SK-N-DZ (cell line): Measurements from ENCODE around the gene TBX18. TPM values are rescaled to one million over a fixed set of nuclear protein-coding genes. Genes with fewer than 3 reads are reported as not detected.

Experiments used
- DNase-seq: peaks from one replicate; pipeline ENCODE4 v3.0.0-alpha.2; 2015; ENCODE audit warnings: low spot score
- polyA plus RNA-seq, 2 experiments: library from polyadenylated mRNA; depleted of rRNA; stranded (reverse); fragments of >200 nt; gene quantifications; 2 replicates each; pipeline ENCODE4 v1.2.3, GENCODE V29; 2014

The TBX18 gene
- polyA plus RNA-seq (2014; cell fraction: cytosol; rRNA removed): 0.10 and 0.60 TPM in 2 replicates
- polyA plus RNA-seq (2014; cell fraction: nucleus; rRNA removed): 0.26 and 2.3 TPM in 2 replicates

DNA sequence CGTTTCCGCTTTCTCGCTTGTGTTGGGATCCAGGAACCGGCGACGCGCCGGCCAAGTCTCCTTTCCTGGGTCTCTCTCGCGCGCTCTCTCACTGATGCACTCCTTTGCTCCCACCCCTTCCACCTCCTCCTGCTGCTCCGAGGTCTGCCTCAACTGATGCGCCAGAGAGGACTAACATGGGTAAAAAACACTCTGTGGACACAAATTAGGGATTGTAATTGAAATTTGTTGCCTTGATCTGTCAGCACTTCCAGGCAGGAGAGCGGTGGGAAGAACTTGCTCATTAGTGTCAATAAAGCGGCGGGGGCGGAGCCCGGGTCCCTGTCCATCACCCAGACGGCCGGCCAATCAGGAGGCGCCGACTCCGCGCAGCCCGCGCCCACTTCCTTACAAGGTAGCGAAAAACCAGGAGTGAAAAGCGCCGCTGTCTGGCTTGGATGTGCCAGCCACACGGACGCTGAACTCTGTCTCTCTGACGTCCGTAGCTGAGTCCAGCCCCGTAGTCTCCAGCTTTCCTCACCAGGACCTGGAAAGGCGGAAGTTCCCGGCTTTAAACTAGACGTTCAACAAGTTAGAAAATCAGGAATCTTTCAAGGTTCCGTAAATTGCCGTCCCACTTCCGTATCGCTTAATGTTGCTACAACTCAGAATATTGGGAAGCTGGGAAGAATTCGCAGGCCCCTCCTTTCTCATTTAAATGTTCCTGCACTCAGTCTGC is at the start of gene TBX18:
TBX18 (minus strand) TSS at position 267 of the 718 bp plus-strand sequence. CDS start 417 bp downstream, outside the sequence.
- DNase-seq: peak; percentile 91

DNA sequence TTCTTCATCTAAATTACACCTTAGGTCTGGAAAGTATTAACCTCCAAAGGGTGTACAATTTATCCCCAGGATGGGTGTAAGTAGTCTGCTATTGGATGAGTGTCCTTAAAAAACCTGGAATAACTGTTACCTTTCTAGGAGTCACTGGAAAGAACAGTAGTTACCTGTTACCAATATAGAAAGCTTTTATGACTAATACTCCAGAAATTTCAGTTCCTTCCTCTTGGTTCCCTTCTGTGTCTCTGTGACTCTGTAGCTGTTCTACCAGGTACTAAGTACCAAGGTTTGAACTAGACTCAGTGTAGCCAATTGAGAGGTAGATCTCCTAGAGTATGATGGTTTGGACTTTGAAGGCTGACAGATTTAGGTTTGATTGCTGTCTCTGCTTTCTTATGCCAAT is 47.0 kb upstream of the TBX18 start:
- DNase-seq: no peak

DNA sequence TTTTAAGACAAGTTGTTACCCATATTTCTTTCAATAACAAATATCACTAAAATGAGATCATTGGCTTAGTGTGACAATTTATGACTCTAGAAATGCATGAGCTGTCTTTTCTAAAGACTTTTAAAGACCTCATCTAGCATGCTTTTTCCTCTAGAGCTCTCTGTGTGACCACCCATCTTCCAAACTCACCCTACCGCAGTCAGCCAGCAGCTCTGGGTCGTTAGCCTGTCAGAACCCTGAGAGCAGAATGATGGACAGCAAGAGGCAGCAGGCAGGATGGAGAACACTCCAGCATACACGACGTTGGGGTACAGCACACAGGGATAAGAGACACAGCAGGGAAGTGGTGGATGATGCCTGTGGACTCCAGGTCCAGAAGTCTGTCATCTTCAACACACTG is 45.1 kb upstream of the TBX18 start:
- DNase-seq: no peak

DNA sequence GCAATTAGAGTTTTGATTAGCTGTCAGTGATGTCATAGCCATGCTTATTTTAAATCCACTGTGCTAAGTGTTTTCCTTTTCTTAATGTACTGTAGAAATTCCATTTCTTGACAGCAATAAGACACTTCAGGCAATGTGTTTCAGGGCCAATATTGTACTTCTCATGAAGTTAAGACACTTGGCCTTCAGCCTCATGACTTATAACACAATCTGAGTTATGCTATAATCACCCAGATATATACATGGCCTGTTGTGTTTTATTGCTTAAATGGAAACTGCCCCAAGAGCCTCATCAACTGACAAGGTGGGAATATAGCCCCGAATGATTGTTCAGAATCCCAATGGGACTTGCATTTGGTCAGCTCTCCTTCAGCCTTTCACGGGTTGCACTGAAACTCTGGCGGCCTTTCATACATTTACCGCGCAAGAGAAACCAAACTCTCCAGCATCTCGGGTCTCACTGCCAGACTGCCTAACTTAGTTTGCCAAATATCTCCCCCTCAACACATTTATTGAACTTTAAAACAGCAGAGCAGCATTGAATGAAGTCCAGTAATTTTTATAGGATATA is 44.2 kb upstream of the TBX18 start:
- DNase-seq: no peak

DNA sequence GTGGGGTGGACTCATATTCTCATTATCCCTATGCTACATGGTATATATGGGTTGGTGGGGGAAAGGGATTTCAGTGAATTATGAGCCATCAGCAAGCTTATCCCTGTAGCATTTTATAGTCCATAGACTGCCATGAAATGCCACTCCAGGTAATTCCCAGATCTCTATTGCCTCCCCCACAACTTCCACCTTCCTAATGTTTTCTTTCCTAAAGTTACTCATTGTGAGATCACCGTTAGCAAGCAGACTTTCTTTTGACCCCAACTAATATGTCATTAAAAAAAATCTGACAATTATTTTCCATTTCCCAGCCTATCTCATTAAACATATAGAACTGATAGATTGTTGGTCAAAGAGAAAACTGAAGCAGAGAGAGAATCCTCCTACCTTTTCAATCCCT is 40.7 kb upstream of the TBX18 start:
- DNase-seq: no peak

DNA sequence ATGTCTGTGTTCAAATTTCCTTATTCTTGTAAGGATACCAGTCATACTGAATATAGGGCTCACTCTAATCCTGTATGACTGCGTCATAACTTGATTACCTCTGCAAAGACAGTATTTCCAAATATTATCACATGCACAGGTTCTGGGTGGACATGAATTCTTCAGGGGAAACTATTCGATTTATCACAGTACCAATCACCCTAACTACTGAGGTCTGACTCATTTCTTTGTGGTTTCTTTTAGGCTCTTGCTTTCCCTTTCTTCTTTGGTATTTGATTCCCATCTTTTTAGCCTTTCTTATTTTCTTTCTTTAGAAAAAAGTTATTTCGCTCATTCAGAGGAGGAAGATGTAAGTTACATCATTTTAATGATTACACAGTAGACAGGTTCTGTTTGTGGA is 40.3 kb upstream of the TBX18 start:
- DNase-seq: no peak

DNA sequence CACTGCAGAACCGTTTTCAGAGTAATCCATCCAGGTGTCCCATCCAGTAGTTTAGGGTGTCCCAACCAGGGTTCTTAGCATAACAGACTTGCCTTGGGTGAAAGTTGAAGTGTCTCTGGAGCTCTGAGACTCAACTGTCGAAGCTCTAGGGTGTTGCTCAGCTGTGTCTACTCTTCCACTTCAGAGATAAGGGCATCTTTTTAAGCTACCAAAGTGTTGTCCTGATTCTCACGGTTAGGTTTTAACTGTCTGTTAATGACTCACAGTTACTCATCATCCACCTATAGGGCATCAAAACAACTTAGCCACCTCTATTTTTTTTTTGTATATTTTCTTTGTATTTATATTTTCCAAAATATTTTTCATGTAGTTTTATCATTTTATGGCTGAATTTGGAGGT is 36.9 kb upstream of the TBX18 start:
- DNase-seq: no peak

DNA sequence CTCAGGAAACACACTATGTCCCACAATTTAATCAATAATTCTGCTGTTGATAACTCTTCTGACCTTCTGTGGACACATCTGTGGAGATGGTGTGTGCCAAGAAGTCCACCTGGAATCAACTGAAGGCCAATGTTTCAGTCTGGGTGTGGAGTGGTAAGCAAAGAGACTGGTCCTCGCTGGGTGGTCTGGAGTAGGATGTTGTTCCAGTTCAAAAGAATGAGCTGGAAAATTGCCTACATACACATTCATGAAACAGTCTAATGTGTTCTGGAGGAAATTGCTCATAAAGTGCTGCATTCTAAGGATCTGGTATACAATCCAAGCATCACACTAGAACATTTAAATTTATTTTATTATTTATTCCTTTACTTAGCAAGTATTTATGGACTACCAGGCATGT is 33.9 kb upstream of the TBX18 start:
- no peak for DNase-seq

DNA sequence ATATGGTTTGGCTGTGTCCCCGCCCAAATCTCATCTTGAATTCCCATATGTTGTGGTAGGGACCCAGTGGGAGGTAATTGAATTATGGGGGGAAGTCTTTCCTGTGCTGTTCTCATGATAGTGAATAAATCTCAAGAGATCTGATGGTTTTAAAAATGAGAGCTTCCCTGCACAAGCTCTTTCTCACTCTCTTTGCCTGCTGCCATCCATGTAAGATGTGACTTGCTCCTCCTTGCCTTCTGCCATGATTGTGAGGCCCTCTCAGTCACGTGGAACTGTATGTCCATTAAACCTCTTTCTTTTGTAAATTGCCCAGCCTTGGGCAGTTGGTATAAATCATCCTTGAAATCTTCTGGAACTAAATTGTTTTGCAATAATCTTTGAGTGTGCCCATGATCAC is 31.9 kb upstream of the TBX18 start:
- DNase-seq: no peak

DNA sequence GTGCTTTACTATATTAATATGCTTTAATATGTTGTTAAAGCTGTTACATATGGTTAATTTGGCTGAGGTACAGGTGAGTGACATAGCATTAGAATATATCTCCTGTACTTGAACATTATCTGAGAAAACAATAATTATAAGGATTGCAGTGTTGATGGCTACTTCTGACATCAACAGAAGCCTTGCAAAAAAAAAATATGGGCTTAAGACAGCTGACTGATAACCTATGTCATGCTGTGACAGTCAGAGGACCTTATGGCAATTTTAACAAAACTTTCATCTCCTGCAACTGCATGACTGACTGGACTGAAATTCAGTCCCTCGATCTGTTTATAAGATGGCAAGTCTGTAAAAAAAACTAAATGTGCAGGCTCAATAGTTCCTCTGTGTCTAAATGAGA is 27.5 kb upstream of the TBX18 start:
- DNase-seq: no peak

DNA sequence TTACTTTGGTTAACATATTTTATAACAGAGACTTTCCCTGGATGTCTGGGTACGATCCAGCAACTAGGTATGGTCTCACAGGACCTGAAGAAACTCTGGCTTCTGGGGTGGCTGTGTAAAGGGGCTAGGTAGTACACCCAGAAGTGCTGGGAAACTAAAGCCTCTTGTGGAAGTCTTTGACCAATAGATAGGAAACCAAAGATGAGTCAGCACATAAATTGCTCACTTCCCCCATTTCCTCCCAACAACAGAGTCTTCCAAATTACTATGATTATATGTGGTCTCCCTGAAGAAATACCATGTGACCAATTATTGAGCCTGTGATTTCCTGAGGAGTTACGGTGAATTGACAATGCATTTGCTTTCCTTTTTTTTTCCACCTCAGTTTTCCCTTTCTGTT is 26.8 kb upstream of the TBX18 start:
- DNase-seq: no peak

DNA sequence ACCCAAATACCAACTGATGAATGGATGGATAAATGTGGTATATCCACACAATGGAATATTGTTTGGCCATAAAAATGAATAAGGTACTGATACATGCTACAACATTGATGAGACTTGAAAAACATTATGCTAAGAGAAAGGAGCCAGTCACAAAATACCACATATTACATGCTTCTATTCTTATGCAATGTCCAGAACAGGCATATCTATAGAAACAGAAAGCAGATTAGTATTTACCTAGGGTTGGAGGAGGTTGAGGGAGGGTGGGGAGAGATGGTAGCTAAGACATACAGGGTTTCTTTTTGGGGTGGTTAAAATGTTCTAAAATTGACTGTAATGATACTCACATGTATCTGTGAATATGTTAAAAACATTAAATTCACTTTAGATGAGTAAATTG is 24.8 kb upstream of the TBX18 start:
- no peak for DNase-seq

DNA sequence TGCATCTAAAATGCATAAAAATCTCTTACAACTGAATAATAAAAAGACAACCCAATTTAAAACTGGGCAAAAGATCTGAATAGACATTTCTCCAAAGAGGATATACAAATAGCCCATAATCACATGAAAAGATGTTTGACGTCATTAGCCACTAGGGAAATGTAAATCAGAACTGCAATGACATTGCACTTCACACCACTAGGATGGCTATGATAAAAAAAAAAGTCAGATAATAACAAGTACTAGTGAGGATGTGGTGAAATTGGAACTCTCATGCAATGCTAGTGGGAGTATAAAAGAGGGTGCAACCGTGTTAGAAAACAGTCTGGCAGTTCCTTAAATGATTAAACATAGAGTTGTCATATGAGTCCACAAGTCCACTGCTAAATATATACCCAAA is 24.3 kb upstream of the TBX18 start:
- no peak for DNase-seq

DNA sequence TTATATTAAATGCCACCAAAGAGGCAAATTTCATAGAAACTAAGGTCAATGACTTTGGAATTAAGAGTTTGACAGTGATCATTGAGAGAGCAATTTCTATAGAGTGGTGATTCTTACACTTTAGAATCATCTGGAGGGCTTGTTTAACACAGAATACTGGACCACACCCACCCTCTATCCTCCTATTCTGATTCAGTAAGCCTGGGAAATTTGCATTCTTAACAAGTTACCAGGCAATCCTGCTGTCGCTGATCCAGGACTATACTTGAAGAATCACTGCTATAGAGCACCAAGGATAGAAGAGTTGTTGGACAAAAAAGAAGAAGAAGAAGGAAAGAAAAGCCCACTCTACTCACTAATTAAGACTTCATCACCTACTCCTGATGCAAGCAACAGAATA is 21.3 kb upstream of the TBX18 start:
- DNase-seq: no peak

DNA sequence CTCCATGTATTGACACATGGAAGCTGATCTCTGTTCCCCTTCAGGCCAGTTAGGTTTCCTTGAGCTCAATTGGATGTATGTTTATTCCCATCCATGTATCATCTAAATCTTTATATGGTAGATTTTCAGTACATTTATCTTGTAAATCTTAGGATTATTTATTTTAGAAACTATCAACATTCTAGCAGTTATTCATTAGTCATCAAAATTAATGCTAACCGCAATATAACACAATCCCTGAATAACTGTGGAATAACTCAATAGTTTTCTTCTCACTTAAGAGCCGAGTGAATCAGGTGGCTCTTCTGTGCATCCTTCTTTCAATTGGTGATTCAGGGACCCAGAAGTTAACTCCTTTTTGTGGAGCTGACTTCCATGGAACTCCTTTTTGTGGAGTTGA is 15.5 kb upstream of the TBX18 start:
- DNase-seq: no peak

DNA sequence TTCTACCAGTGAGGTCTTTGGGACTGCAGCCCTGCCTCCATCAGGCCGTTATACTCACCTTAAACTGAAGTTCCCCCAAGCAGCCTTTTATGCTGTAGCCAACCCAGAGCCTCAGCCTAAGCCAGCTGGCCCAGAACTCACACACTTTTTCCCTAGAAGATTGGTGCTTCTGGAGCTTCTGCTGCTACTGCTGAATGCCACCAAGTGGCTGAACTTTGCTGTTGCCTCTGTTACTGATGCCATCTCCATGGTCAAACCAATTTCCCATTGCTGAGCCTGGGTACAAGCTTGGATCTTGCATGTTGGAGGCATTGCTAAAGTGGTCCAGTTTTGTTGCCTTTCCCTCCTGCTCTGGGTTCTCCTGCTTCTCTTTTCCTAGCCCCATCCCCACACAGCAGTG is 15.0 kb upstream of the TBX18 start:
- no peak for DNase-seq

DNA sequence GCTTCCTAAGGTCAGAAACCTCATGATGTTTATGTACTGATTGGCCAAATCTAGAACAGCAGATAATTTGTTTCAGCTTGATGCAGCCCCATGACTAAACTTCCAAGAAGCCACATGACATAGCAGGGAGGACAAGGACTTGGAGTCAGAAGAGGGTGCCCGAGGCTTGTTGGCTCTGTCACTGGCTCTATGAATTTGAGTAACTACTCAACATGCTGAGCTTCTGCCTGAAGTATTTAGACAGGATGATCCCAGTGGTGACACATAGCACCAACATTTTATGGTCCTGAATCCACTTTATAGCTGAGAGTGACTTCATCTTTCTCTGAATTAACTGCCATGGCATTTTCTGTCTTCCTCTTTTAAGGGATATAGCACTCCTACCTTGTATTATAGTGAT is 13.5 kb upstream of the TBX18 start:
- no peak for DNase-seq

DNA sequence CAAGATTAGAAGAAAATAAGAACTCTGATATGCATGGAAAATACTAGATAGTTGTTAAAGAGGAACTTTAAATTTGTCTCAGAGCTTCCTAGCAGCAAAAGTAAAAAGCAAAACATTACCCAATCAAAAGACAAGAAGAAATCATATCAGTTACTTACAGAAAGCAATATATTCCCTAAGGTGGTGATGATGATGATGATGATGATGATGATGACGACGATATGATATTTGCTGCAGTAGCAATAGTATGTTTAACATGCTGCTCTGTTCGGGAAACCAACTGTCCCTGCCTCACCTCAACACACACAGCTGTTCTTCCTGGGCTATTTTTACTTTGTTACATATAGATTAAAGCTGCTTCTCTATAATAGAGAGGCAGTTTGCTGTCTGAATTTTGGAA is 12.0 kb upstream of the TBX18 start:
- no peak for DNase-seq

DNA sequence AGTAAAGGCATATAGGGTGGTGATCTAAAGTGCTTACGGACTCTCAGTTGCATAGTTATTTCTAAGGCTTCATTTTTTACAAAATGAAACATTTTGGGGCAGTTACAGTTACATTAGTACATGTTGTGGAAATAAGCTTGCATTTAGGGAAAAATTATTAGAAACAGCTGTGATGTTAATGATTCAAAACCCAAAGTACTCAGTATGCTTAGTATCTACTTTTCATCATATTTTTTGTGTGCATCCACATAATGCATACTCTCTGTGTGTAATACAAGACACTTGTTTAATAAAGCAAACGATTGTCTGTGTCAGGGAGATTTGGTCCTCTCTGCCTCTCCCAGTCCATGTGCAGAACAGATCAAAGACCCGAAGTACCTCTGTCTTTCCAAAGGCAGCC is 11.4 kb upstream of the TBX18 start:
- no peak for DNase-seq

DNA sequence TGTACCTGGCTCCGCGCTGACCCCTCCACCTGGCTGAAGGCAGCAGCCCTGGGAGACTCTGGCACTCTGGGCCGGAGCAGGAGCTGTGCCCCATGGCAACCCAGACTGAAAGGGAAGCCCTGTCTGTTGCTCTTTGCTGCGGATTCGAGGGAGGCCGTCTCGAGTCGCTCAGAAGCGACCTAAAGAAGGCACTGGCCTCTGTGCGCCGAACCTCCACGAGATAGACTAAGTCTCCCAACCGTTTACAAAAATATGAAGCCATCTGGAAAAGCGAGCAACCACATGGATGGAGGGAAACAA is 10.5 kb upstream of the TBX18 start:
- no peak for DNase-seq

DNA sequence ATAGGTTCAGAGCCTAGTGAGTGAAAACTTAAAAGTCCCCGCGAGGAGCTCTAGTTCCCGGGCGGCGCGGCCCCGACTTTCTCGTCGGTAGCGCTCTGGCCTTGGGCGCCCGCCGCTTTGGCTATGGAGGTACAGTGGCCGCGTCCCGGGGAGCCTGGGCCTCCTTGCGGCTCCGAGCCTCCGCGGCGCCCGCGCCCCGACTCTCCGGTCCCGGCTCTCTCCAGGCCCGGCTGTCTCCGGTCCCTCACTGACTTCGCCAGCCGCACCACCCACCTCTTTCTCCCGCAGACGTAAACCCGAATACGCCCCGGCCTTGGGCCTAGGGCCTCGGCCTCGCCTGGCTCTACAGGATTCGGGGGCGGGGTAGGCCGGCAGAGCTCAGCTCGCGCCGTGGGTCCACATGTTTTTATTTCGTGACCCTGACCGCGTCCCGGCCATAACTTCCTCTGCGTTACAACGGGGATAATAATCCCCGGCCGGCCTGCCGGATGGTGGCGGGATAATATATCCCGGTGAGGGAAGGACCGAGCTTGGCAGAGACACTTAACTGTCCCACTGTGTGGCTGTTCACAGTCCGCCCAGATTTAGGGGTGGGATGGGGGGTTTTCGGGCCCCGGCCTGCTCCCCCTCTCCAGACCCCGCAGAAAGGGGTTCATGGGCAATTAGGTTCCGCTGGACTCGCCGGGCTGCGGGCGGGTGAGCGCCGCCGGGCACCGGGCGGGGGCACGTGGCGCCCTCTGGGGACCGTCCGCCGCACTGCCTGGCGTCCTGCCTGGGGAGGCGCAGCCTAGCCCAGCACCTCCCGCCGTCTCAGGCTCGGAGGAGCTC is 10.0 kb upstream of the TBX18 start:
- peak; percentile 35 for DNase-seq

DNA sequence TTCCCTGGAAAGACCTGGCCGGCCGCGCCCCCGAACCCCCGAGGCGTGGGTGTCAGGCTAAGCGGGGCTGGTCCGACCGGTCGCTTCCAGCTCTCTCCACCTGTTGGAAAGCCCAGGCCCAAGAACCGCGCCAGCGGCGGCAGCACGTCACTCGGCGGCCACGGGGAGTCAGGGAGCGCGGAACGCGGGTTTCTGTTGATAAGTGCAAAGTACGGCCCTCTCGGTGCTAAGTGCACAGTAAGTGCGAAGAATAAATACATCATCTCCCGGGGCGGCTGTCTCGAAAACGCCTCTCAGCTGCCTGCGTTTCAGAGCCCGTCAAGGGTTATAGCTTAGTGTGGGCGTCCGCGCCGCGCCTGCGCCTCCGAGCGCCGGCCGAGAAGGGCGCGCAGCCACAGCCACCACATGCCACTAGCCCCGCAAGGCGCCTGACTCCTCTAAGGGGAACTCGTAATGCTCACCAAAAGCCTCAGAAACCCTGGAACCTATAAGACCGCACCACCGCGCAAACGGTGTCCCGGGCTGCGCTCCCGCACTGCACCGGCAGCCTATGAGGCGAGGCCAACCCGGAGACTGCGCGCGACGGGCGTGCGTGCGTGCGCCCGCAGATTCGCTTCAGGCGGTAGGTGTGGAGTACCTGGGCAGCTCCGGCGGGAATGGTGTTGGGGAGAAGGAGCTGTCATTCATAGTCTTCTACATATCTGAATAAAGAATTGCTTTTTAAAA is 9.2 kb upstream of the TBX18 start:
- DNase-seq: peak; percentile 32

DNA sequence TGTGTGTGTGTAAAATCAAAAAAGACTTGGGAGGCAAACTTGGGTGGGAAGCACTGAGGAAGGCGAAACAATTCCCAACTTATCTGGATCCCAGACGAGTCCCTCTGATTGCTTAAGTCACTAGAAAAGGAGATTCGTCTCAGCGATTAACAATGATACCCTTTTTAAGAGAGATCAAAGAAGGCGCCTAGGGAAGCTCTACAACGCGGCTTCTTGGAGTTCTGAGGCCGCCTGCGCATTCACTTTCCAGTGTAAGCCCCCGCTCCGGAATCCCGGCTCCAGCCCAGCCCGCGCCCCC is 8.7 kb upstream of the TBX18 start:
- DNase-seq: no peak
